Left lung (tissue), 10 donors: ENCODE measurements around the gene CRBN. TPM values are rescaled to one million over a fixed set of nuclear protein-coding genes. Genes with fewer than 3 reads are reported as not detected.

Experiments
- ATAC-seq: fragments of 200-7000 bp; cut with Tn5 transposase; one replicate; pipeline ENCODE4 v1.9.1; 2020; ENCODE audit warnings: moderate library complexity
- DNase-seq, 4 donors: peaks; one replicate each; pipeline ENCODE4 v3.0.0-alpha.2; 2013 to 2020
- H3K27ac ChIP-seq, 2 donors: fragments of 200-600 bp; sonication (generic) in 1 of 2; one replicate each; pipeline versions ENCODE4 v1.5.0 to v1.8.0; 2020 to 2021
- H3K27me3 ChIP-seq, 2 donors: fragments of 200-600 bp; sonication (generic) in 1 of 2; one replicate each; pipeline versions ENCODE4 v1.5.0 to v1.8.0; 2020 to 2021
- H3K36me3 ChIP-seq, 2 donors: fragments of 200-600 bp; sonication (generic) in 1 of 2; one replicate each; pipeline versions ENCODE4 v1.5.0 to v1.8.0; 2020 to 2021
- H3K4me1 ChIP-seq, 2 donors: fragments of 200-600 bp; one replicate each; pipeline ENCODE4 v1.8.0; 2021
- H3K4me3 ChIP-seq, 2 donors: fragments of 200-600 bp; sonication (generic) in 1 of 2; one replicate each; pipeline versions ENCODE4 v1.5.0 to v1.8.0; 2020 to 2021; ENCODE audit warnings: mild to moderate bottlenecking in 1 of 2
- H3K9me3 ChIP-seq, 2 donors: fragments of 200-600 bp; sonication (generic) in 1 of 2; one replicate each; pipeline versions ENCODE4 v1.5.0 to v1.8.0; 2020 to 2021
- intact Hi-C, 2 donors: fragments of 100-400 bp; cut with DNase I; formaldehyde crosslinking; loops; one replicate each; pipeline versions ENCODE4 v1.11.2 to v1.14.2; 2022
- polyA plus RNA-seq, 6 donors: library from polyadenylated mRNA; unstranded; fragments of 120-200 nt; gene quantifications; one replicate each; pipeline ENCODE4 v1.2.1, GENCODE V29; 2013; ENCODE audit not compliant: insufficient read length in 6 of 6
- total RNA-seq, 2 donors: library from RNA; stranded (reverse); fragmentation: NEBNext Ultra II Directional; extraction: Animal tissue kit (Norgen Biotek cat#: 25700); gene quantifications; one replicate each; pipeline ENCODE4 v1.2.1, GENCODE V29; 2021
- TF ChIP-seq, protein P1 (sequence below), 2 donors: fragments of 200-600 bp; sonication (generic) in 1 of 2; IDR thresholded peaks; one replicate each; pipeline versions ENCODE4 v1.5.0 to v1.8.0; 2021; ENCODE audit warnings: antibody characterized with exemption in 2 of 2
- donor health status: DM: no; HTN: yes; CAD: no.
- donor health status: DM: no; HTN: no; CAD: no.

Gene CRBN
- total and polyA plus RNA-seq, 8 donors, result 34.4 to 79.6 (median 62.2) TPM

DNA sequence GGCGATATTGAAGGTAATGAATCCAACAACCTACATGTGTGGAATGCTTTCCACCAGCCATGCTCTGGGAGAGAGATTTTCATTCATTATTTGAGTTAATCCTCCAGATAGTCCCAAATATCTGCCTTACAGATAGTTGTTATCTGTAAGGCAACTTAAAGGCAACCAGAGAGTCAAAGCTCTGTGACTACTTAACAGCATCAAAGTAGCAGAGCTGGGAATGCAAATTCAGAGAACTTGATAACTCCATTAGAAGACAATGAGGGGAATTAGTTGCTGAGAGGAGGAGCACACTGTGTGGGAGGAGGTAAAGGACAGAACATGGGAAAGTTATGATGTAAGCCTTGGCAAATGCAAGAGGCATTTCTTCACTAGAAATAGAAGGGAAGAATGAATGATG lies 10.5 kb upstream of the CRBN start:
- Histone ChIP-seq H3K27ac (no peak overlapping the region), H3K27me3 (no peaks in the 10 kb centered on the region), H3K4me1 (no peaks in the 10 kb centered on the region), H3K9me3 (peaks cover 0 to 6% of the 10 kb centered on the region in 2 donors), H3K4me3 (no peak overlapping the region), H3K36me3 (no peaks in the 10 kb centered on the region)
- no peak for ATAC-seq
- intact Hi-C loops, result no loop called here
- TF ChIP-seq, protein P1, sequence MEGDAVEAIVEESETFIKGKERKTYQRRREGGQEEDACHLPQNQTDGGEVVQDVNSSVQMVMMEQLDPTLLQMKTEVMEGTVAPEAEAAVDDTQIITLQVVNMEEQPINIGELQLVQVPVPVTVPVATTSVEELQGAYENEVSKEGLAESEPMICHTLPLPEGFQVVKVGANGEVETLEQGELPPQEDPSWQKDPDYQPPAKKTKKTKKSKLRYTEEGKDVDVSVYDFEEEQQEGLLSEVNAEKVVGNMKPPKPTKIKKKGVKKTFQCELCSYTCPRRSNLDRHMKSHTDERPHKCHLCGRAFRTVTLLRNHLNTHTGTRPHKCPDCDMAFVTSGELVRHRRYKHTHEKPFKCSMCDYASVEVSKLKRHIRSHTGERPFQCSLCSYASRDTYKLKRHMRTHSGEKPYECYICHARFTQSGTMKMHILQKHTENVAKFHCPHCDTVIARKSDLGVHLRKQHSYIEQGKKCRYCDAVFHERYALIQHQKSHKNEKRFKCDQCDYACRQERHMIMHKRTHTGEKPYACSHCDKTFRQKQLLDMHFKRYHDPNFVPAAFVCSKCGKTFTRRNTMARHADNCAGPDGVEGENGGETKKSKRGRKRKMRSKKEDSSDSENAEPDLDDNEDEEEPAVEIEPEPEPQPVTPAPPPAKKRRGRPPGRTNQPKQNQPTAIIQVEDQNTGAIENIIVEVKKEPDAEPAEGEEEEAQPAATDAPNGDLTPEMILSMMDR (IDR thresholded peaks at IDR 0.05), result no peak
- DNase-seq, result no peak

DNA sequence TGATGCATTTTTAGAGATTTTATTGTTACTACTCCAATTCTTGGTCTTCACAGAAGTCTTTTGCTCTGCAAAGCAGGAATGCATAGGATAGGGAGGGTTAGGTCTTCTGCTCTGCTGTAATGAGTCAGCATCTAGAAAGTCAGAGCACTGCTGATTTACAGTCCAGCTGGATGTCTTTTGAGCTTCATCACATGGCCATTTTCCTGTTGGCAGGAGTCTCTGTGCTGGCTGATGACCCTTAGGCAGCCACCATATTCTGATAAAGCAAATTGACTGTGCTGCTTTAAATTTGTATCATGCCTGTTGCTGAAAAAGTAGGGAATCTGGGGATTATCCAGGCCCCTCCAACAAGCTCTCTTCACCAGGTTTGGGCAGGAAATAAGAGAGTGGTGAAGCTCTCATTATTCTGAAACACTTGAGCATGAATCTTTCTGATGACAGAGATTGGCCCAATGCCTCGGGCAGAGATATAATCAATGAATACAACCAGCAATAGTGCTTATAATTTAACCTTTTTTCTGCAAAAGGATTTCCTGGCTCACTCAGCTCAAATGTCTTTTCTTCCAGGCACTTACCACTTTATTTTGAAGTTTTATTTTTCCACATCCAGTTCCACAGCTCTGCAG lies 9.7 kb upstream of the CRBN start:
- intact Hi-C loops, result no loop called here
- Histone ChIP-seq H3K27ac (no peak overlapping the region), H3K4me1 (no peaks in the 10 kb centered on the region), H3K36me3 (no peaks in the 10 kb centered on the region), H3K4me3 (no peak overlapping the region), H3K9me3 (peaks cover 0 to 6% of the 10 kb centered on the region in 2 donors), H3K27me3 (no peaks in the 10 kb centered on the region)
- TF ChIP-seq, protein P1 (IDR thresholded peaks at IDR 0.05), result no peak
- peak in 2 of 4 donors; percentile 36 to 64 for DNase-seq
- ATAC-seq, result peak; percentile 50

DNA sequence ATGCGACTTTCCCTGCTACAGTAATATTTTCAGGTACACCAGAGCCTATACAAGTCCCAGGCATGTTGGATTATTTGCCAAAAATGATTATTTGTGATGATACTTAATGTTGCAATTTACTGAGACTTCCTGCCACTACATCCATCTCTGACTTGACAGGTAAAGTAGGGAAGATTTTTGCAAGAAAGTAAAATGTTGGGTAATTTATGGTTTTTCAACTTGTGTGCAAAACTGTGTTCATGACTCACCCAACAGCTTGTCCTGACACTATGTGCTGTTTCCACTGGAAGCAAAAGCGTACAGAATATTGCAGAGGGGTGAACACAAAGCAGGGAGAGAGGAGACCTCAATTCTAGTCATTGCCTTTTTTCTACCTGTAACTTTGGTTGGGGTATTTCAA lies 5.4 kb upstream of the CRBN start:
- H3K9me3 ChIP-seq, result peaks cover 0 to 6% of the 10 kb centered on the region in 2 donors
- intact Hi-C loops, result no loop called here
- H3K27ac ChIP-seq, result no peak overlapping the region
- no peak for ATAC-seq
- DNase-seq, result no peak
- no peak overlapping the region for H3K4me3 ChIP-seq
- no peaks in the 10 kb centered on the region for H3K27me3 ChIP-seq
- no peaks in the 10 kb centered on the region for H3K4me1 ChIP-seq
- TF ChIP-seq, protein P1 (IDR thresholded peaks at IDR 0.05), result no peak
- H3K36me3 ChIP-seq, result no peaks in the 10 kb centered on the region

GRCh38 chr3:3180456-3180855 lies 965 bp upstream of the CRBN start:
- no peak for ATAC-seq

GRCh38 chr3:3178498-3179328 lies 778 bp downstream of the CRBN start:
- Histone ChIP-seq H3K36me3 (peaks cover 0 to 8% of the 10 kb centered on the region in 2 donors), H3K4me1 (peaks cover 9 to 52% of the 10 kb centered on the region in 2 donors), H3K4me3 (peak overlapping the region; percentile 97 to 99), H3K9me3 (no peaks in the 10 kb centered on the region), H3K27me3 (no peaks in the 10 kb centered on the region), H3K27ac (peak overlapping the region; percentile 67 to 84)
- DNase-seq (no peak), ATAC-seq (no peak)
- intact Hi-C loops, result no loop called here
- TF ChIP-seq, protein P1 (IDR thresholded peaks at IDR 0.05), result no peak

More at GRCh38 chr3:3180456-3180855, 965 bp upstream of the CRBN start:
- Histone ChIP-seq H3K27ac (no peak overlapping the region), H3K27me3 (no peaks in the 10 kb centered on the region), H3K4me3 (no peak overlapping the region), H3K36me3 (no peaks in the 10 kb centered on the region), H3K4me1 (peaks cover 9 to 37% of the 10 kb centered on the region in 2 donors), H3K9me3 (no peaks in the 10 kb centered on the region)
- TF ChIP-seq, protein P1 (IDR thresholded peaks at IDR 0.05), result no peak
- DNase-seq, result no peak
- intact Hi-C loops, result no loop called here
